GM12878 (cell line): Measurements from ENCODE around the gene CYP27A1. TPM values are rescaled to one million over a fixed set of nuclear protein-coding genes. Genes with fewer than 3 reads are reported as not detected.

Source experiments
- ATAC-seq: fragments of 200-7000 bp; cut with Tn5 transposase; 3 replicates; pipeline ENCODE4 v1.9.1; 2020; ENCODE audit warnings: mild to moderate bottlenecking, moderate library complexity
- BruUV-seq: library from RNA; stranded (reverse); fragments of 400-500 nt; replicated peaks from 2 replicates; lab custom pipeline; 2021; lab: Mats Ljungman, UMichigan
- CTCF ChIA-PET: fragments of 300-600 bp; sonication (Branson Sonifier 250); formaldehyde crosslinking; extraction: SDS; loops from one replicate; lab custom pipeline; 2021; ENCODE audit warnings: inconsistent platforms; lab: Yijun Ruan, JAX
- POLR2A ChIA-PET: fragments of 350-600 bp; formaldehyde crosslinking; extraction: SDS; loops from one replicate; lab custom pipeline; 2021; ENCODE audit warnings: inconsistent platforms; lab: Charles Lee
- RAD21 ChIA-PET: fragments of 300-600 bp; sonication (Branson Sonifier 250); formaldehyde crosslinking; loops from one replicate; lab custom pipeline; 2023; ENCODE audit warnings: antibody characterized with exemption; ENCODE audit not compliant: unreplicated experiment; lab: Charles Lee
- SMC1A ChIA-PET: fragments of 300-600 bp; sonication (Branson Sonifier 250); formaldehyde crosslinking; loops from one replicate; lab custom pipeline; 2023; ENCODE audit not compliant: unreplicated experiment, uncharacterized antibody; lab: Charles Lee
- DNase-seq: peaks from one replicate; pipeline ENCODE4 v3.0.0-alpha.2; 2011; ENCODE audit warnings: low read depth, low spot score
- FAIRE-seq: peaks from 3 replicates; lab custom pipeline; 2011; peaks lifted over from hg19 to GRCh38; lab: Jason Lieb, UNC
- H2AFZ ChIP-seq: 2 replicates; pipeline ENCODE4 v1.6.0; 2011; ENCODE audit warnings: low read depth, low read length, control low read depth; ENCODE audit not compliant: control insufficient read depth
- H3K27ac ChIP-seq: 2 replicates; pipeline ENCODE4 v1.5.1; 2011; ENCODE audit warnings: control low read depth; ENCODE audit not compliant: control insufficient read depth, insufficient read depth
- H3K27me3 ChIP-seq, 2 experiments: replicated peaks in 1 of 2; 2 replicates each; pipeline versions ENCODE4 v1.6.0 to v1.6.1; 2011; ENCODE audit warnings: low read length in 1 of 2; ENCODE audit not compliant: control insufficient read depth in 2 of 2, insufficient read depth in 2 of 2
- H3K36me3 ChIP-seq, 2 experiments: 2 replicates each; pipeline ENCODE4 v1.5.1; 2011; ENCODE audit warnings: low read length in 1 of 2; ENCODE audit not compliant: control insufficient read depth in 2 of 2, insufficient read depth in 2 of 2
- H3K4me1 ChIP-seq: 2 replicates; pipeline ENCODE4 v1.6.1; 2011; ENCODE audit warnings: mild to moderate bottlenecking, low read length, moderate library complexity, mixed read lengths; ENCODE audit not compliant: control insufficient read depth, insufficient read depth
- H3K4me2 ChIP-seq: 2 replicates; pipeline ENCODE4 v1.6.0; 2011; ENCODE audit warnings: control low read depth; ENCODE audit not compliant: control insufficient read depth, insufficient read depth
- H3K4me3 ChIP-seq: fragments of 200-600 bp; sonication (generic); 2 replicates; pipeline ENCODE4 v1.5.1; 2016
- H3K79me2 ChIP-seq: 2 replicates; pipeline ENCODE4 v1.6.0; 2011; ENCODE audit warnings: low read length; ENCODE audit not compliant: control insufficient read depth, insufficient read depth
- H3K9ac ChIP-seq: 2 replicates; pipeline ENCODE4 v1.8.0; 2011; ENCODE audit warnings: low read length, control low read depth, mixed read lengths; ENCODE audit not compliant: control insufficient read depth, insufficient read depth
- H3K9me3 ChIP-seq: replicated peaks from 3 replicates; pipeline ENCODE4 v1.5.1; 2011; ENCODE audit warnings: mild to moderate bottlenecking, low read length; ENCODE audit not compliant: control insufficient read depth, insufficient read depth
- H4K20me1 ChIP-seq: 2 replicates; pipeline ENCODE4 v1.6.0; 2011; ENCODE audit not compliant: control insufficient read depth, insufficient read depth
- BCL3 ChIP-seq: IDR thresholded peaks from 2 replicates; pipeline ENCODE4 v1.6.1; 2011; ENCODE audit warnings: borderline replicate concordance, low read depth, mild to moderate bottlenecking, moderate library complexity, low read length; ENCODE audit not compliant: insufficient read depth, poor library complexity, severe bottlenecking
- BRCA1 ChIP-seq: IDR thresholded peaks from 2 replicates; pipeline ENCODE4 v1.6.1; 2011; ENCODE audit warnings: low read depth, low read length, improper control_type of control experiment
- EZH2 ChIP-seq: IDR thresholded peaks from 2 replicates; pipeline ENCODE4 v1.6.1; 2012; ENCODE audit warnings: low read depth, mild to moderate bottlenecking, control low read depth, inconsistent platforms, low read length, borderline replicate concordance; ENCODE audit not compliant: control insufficient read depth
- HDGF ChIP-seq: fragments of 450-650 bp; IDR thresholded peaks from 2 replicates; pipeline ENCODE4 v1.6.1; 2016; ENCODE audit warnings: antibody characterized with exemption
- IRF4 ChIP-seq: IDR thresholded peaks from 2 replicates; pipeline ENCODE4 v1.6.1; 2011; ENCODE audit warnings: low read depth, low read length
- NFYB ChIP-seq: IDR thresholded peaks from 2 replicates; pipeline ENCODE4 v1.6.1; 2011; ENCODE audit warnings: low read depth, mild to moderate bottlenecking, low read length, improper control_type of control experiment, moderate library complexity; ENCODE audit not compliant: insufficient read depth
- NR2C1 ChIP-seq: fragments of 450-650 bp; IDR thresholded peaks from 2 replicates; pipeline ENCODE4 v1.6.1; 2017; ENCODE audit warnings: antibody characterized with exemption, mild to moderate bottlenecking, moderate library complexity
- NRF1 ChIP-seq: conservative IDR thresholded peaks from 2 replicates; pipeline ENCODE4 v1.6.1; 2011; ENCODE audit warnings: mild to moderate bottlenecking, low read depth, low read length, improper control_type of control experiment
- POLR2A ChIP-seq: IDR thresholded peaks from 2 replicates; pipeline ENCODE4 v1.6.1; 2011; ENCODE audit warnings: low read depth, mild to moderate bottlenecking, low read length
- REST ChIP-seq: IDR thresholded peaks from 2 replicates; pipeline ENCODE4 v1.6.1; 2012; ENCODE audit warnings: mild to moderate bottlenecking, low read depth, low read length
- SP1 ChIP-seq: IDR thresholded peaks from one replicate; pipeline ENCODE4 v1.6.1; 2011; ENCODE audit warnings: low read depth, low read length
- SRF ChIP-seq, 2 experiments: IDR thresholded peaks; 2 replicates each; pipeline ENCODE4 v1.6.1; 2011; ENCODE audit warnings: low read depth in 2 of 2, low read length in 2 of 2, mild to moderate bottlenecking in 1 of 2, moderate library complexity in 1 of 2
- WGBS: methylation state at CpG from one replicate; pipeline ENCODE4 v1.1.6; 2016; ENCODE audit warnings: low lambda C conversion rate; ENCODE audit not compliant: insufficient replicate concordance, insufficient coverage; ENCODE audit errors: missing lambda C conversion rate; 5-methylcytosine and 5-hydroxymethylcytosine counted together
- in situ Hi-C: fragments of 300-500 bp; cut with MboI; formaldehyde crosslinking; loops from 9 replicates; pipeline ENCODE4 v1.14.3; 2018; ENCODE audit warnings: mixed read lengths
- intact Hi-C: fragments of 100-400 bp; cut with micrococcal nuclease; formaldehyde crosslinking; loops from one replicate; pipeline ENCODE4 v1.14.2; 2022; ENCODE audit not compliant: unreplicated experiment
- polyA plus RNA-seq, 11 experiments: library from polyadenylated mRNA; depleted of rRNA in 4 of 11; unstranded in 6 of 11; stranded (reverse) in 5 of 11; fragments of >200 nt; fragmentation: Nextera tagmentation in 4 of 11; fragmentation: Illumina TruSeq in 1 of 11; extraction: Ambion mirVana in 4 of 11; extraction: Trizol in 1 of 11; gene quantifications; 1 replicate in 1 of 11; 2 replicates in 10 of 11; pipeline versions ENCODE4 v1.2.1 to v1.2.3, GENCODE V29; 2011 to 2016; ENCODE audit warnings: inconsistent platforms in 2 of 11, missing spikeins in 2 of 11, low read depth in 1 of 11
- total RNA-seq, 4 experiments: library from RNA; depleted of rRNA in 3 of 4; stranded (reverse); fragments of >200 nt in 3 of 4; fragmentation: Illumina TruSeq in 1 of 4; extraction: Trizol in 1 of 4; gene quantifications; 2 replicates each; pipeline versions ENCODE4 v1.2.1 to v1.2.3, GENCODE V29; 2013 to 2021

CYP27A1 gene
- total and polyA plus RNA-seq, 10 of the 15 experiments (the other 5 are each of a cell fraction or from before 2014, with no cell fraction given): 0.11 to 0.72 (median 0.18) TPM; not detected in 2

GRCh38 chr2:218755567-218756404 is 26.2 kb upstream of the CYP27A1 start:
- no peaks in the 10 kb centered on the region for H3K4me1 ChIP-seq
- CTCF ChIA-PET: interaction anchor here (0.5 kb wide), 1 partner anchor 210 kb away, joined by 3 read pairs; no protein-coding TSS in a partner anchor
- BruUV-seq: no TSS peak
- POLR2A ChIA-PET: interaction anchor here (1.0 kb wide), 1 partner anchor 96 kb away, joined by 4 read pairs; no protein-coding TSS in a partner anchor
- TF ChIP-seq REST (no peak), NR2C1 (no peak), HDGF (no peak), POLR2A (no peak), NRF1 (no peak), BCL3 (no peak), SRF (IDR thresholded peaks at IDR 0.05; ENCODE audit: low read depth in 2 of 2, low read length in 2 of 2) (no peak), SP1 (no peak), IRF4 (no peak), NFYB (no peak), BRCA1 (no peak), EZH2 (no peak)
- H3K9me3 ChIP-seq: no peaks in the 10 kb centered on the region
- no peak overlapping the region for H3K4me3 ChIP-seq
- H4K20me1 ChIP-seq: no peaks in the 10 kb centered on the region
- no peak overlapping the region for H3K27ac ChIP-seq
- intact Hi-C loops: no loop called here
- ATAC-seq (no peak), DNase-seq (no peak), FAIRE-seq (no peak)
- no peak overlapping the region for H3K9ac ChIP-seq
- no peaks in the 10 kb centered on the region for H3K79me2 ChIP-seq
- 98% methylated on average over 10 of the region's 10 CpGs for WGBS
- in situ Hi-C loops: no loop called here
- no peak overlapping the region for H3K4me2 ChIP-seq
- H3K27me3 ChIP-seq: no peaks in the 10 kb centered on the region
- SMC1A ChIA-PET: no interaction called here
- H2AFZ ChIP-seq: no peak overlapping the region
- RAD21 ChIA-PET: no interaction called here
- peaks cover 20 to 25% of the 10 kb centered on the region in 2 experiments; a peak in 3 of 4 replicates for H3K36me3 ChIP-seq
